IPS-20b (cell line): ENCODE data around the gene OR5A1.

Source experiments
- H3K27ac ChIP-seq: one replicate; pipeline ENCODE4 v1.5.1; 2013; ENCODE audit warnings: low read length
- H3K27me3 ChIP-seq: 2 replicates; pipeline ENCODE4 v1.6.1; 2013; ENCODE audit warnings: mild to moderate bottlenecking, low read length, inconsistent platforms; ENCODE audit not compliant: insufficient read depth
- H3K36me3 ChIP-seq: 2 replicates; pipeline ENCODE4 v1.6.1; 2013; ENCODE audit warnings: low read depth, mild to moderate bottlenecking, inconsistent platforms, low read length, moderate library complexity; ENCODE audit not compliant: insufficient read depth
- H3K4me1 ChIP-seq: 2 replicates; pipeline ENCODE4 v1.6.1; 2013; ENCODE audit warnings: mild to moderate bottlenecking, control low read depth, inconsistent platforms, low read length, moderate library complexity; ENCODE audit not compliant: insufficient read depth
- H3K4me3 ChIP-seq: 2 replicates; pipeline ENCODE4 v1.5.1; 2013; ENCODE audit warnings: mild to moderate bottlenecking, low read length, inconsistent platforms
- H3K9ac ChIP-seq: 2 replicates; pipeline ENCODE4 v1.6.1; 2013; ENCODE audit warnings: low read depth, mild to moderate bottlenecking, inconsistent platforms, low read length, moderate library complexity
- H3K9me3 ChIP-seq: 2 replicates; pipeline ENCODE4 v1.6.1; 2013; ENCODE audit warnings: mild to moderate bottlenecking, low read depth, low read length, inconsistent platforms; ENCODE audit not compliant: insufficient read depth

Gene OR5A1

DNA sequence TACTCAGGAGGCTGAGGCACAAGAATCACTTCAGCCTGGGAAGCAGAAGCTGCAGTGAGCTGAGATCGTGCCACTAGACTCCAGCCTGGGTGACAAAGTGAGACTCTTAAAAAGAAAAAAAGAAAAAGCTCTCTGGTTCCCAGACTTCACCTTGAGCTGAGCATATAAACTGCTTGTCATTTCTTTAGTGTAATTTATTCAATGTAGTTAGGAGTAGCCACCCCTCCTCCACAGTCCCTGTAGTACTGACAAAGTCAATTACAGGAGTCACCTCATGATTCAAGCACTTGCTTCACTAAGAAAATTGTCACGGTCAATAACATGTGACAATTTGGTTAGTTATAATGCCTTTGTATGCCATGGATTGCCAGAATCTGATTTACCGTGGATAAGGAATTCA is 44.1 kb downstream of the OR5A1 start:
- Histone ChIP-seq H3K4me1 (no peaks in the 10 kb centered on the region), H3K9me3 (no peaks in the 10 kb centered on the region), H3K27me3 (no peaks in the 10 kb centered on the region), H3K9ac (no peak overlapping the region), H3K4me3 (no peak overlapping the region), H3K36me3 (no peaks in the 10 kb centered on the region), H3K27ac (no peak overlapping the region)
